ENCODE results near the gene SPRED1. TPM values are rescaled to one million over a fixed set of nuclear protein-coding genes. Genes with fewer than 3 reads are reported as not detected.

Gene SPRED1
- total and polyA plus RNA-seq, 2 donors (not counting 1 experiment from before 2014, with no cell fraction given) = 0.09 to 2.1 TPM

GRCh38 chr15:38211249-38211648 is 41.4 kb upstream of the SPRED1 start:
- TF ChIP-seq EZH2 (IDR thresholded peaks at IDR 0.05; ENCODE audit: borderline replicate concordance, insufficient read depth, low read depth, low read length, poor library complexity, severe bottlenecking) = no peak
- no peak for TF ChIP-seq CTCF (IDR thresholded peaks at IDR 0.05)
- Histone ChIP-seq H3K27ac (ENCODE audit: low read length in 2 of 2) (no peak overlapping the region), H3K4me2 (replicated peaks; ENCODE audit: low read depth, low read length, poor library complexity, severe bottlenecking) (no peak overlapping the region), H3K36me3 (replicated peaks in 1 of 2; ENCODE audit: control extremely low read depth in 1 of 2, control insufficient read depth in 1 of 2, extremely low read depth in 1 of 2, insufficient read depth in 2 of 2, low read length in 1 of 2) (no peaks in the 10 kb centered on the region), H3K4me1 (ENCODE audit: control insufficient read depth in 2 of 2, insufficient read depth in 2 of 2, low read length in 2 of 2) (no peaks in the 10 kb centered on the region), H3K9ac (ENCODE audit: low read length) (no peak overlapping the region), H2AFZ (ENCODE audit: insufficient read depth, low read depth, low read length, poor library complexity, severe bottlenecking) (no peak overlapping the region), H3K4me3 (ENCODE audit: control extremely low read depth in 1 of 5, extremely low read depth in 1 of 5, insufficient read depth in 1 of 5, low read depth in 2 of 5, low read length in 4 of 5) (no peak overlapping the region), H3K27me3 (replicated peaks in 1 of 4; ENCODE audit: control extremely low read depth in 1 of 4, control insufficient read depth in 3 of 4, insufficient read depth in 4 of 4, low read length in 3 of 4) (peaks cover 0 to 3% (median 0%) of the 10 kb centered on the region in 4 experiments), H3K79me2 (ENCODE audit: control insufficient read depth, insufficient read depth, low read length) (no peaks in the 10 kb centered on the region), H3K9me3 (ENCODE audit: control extremely low read depth in 1 of 3, control insufficient read depth in 2 of 3, insufficient read depth in 1 of 3, low read length in 2 of 3) (no peaks in the 10 kb centered on the region), H4K20me1 (ENCODE audit: control insufficient read depth, insufficient read depth, low read length, poor library complexity, severe bottlenecking) (no peaks in the 10 kb centered on the region)
- H3K9me3 Mint-ChIP-seq (ENCODE audit: insufficient read depth) = no peaks in the 10 kb centered on the region
- POLR2A ChIA-PET = no interaction called here
- no peak for DNase-seq
- intact Hi-C loops (cut with micrococcal nuclease) = no loop called here
- CTCF ChIA-PET = interaction anchor here (1.0 kb wide), 1 partner anchor 16 kb away, joined by 3 read pairs; no protein-coding TSS in a partner anchor
- no peak overlapping the region for H3K4me3 Mint-ChIP-seq
- no peaks in the 10 kb centered on the region for H3K4me1 Mint-ChIP-seq
- H3K27ac Mint-ChIP-seq = no peak overlapping the region
- H3K27me3 Mint-ChIP-seq = peaks cover 12% of the 10 kb centered on the region
- no peak for ATAC-seq (ENCODE audit: low read depth)

GRCh38 chr15:38211811-38212210 is 40.8 kb upstream of the SPRED1 start:
- Mint-ChIP-seq H3K4me1 (no peaks in the 10 kb centered on the region), H3K4me3 (no peak overlapping the region), H3K27me3 (peaks cover 12% of the 10 kb centered on the region), H3K9me3 (ENCODE audit: insufficient read depth) (no peaks in the 10 kb centered on the region), H3K27ac (no peak overlapping the region)
- Histone ChIP-seq H3K4me2 (replicated peaks; ENCODE audit: low read depth, low read length, poor library complexity, severe bottlenecking) (no peak overlapping the region), H3K9me3 (ENCODE audit: control extremely low read depth in 1 of 3, control insufficient read depth in 2 of 3, insufficient read depth in 1 of 3, low read length in 2 of 3) (no peaks in the 10 kb centered on the region), H3K4me1 (ENCODE audit: control insufficient read depth in 2 of 2, insufficient read depth in 2 of 2, low read length in 2 of 2) (no peaks in the 10 kb centered on the region), H3K4me3 (ENCODE audit: control extremely low read depth in 1 of 5, extremely low read depth in 1 of 5, insufficient read depth in 1 of 5, low read depth in 2 of 5, low read length in 4 of 5) (no peak overlapping the region), H4K20me1 (ENCODE audit: control insufficient read depth, insufficient read depth, low read length, poor library complexity, severe bottlenecking) (no peaks in the 10 kb centered on the region), H3K79me2 (ENCODE audit: control insufficient read depth, insufficient read depth, low read length) (no peaks in the 10 kb centered on the region), H3K27ac (ENCODE audit: low read length in 2 of 2) (no peak overlapping the region), H2AFZ (ENCODE audit: insufficient read depth, low read depth, low read length, poor library complexity, severe bottlenecking) (no peak overlapping the region), H3K9ac (ENCODE audit: low read length) (no peak overlapping the region), H3K27me3 (replicated peaks in 1 of 4; ENCODE audit: control extremely low read depth in 1 of 4, control insufficient read depth in 3 of 4, insufficient read depth in 4 of 4, low read length in 3 of 4) (peaks cover 0 to 3% (median 0%) of the 10 kb centered on the region in 4 experiments), H3K36me3 (replicated peaks in 1 of 2; ENCODE audit: control extremely low read depth in 1 of 2, control insufficient read depth in 1 of 2, extremely low read depth in 1 of 2, insufficient read depth in 2 of 2, low read length in 1 of 2) (no peaks in the 10 kb centered on the region)
- no peak for TF ChIP-seq CTCF (IDR thresholded peaks at IDR 0.05)
- no peak for TF ChIP-seq EZH2 (IDR thresholded peaks at IDR 0.05; ENCODE audit: borderline replicate concordance, insufficient read depth, low read depth, low read length, poor library complexity, severe bottlenecking)
- WGBS (ENCODE audit: insufficient coverage) = 100% methylated on average over 2 of the region's 4 CpGs
- DNase-seq = no peak
- ChIA-PET CTCF (no interaction called here), POLR2A (no interaction called here)
- intact Hi-C loops (cut with micrococcal nuclease) = no loop called here
- no peak for ATAC-seq (ENCODE audit: low read depth)
